C4-2B (cell line): Measurements from ENCODE around the gene MAP3K14.
A peak's percentile ranks its signal among the peaks of the same experiment; 100 is the strongest.

ENCODE experiments used
- H3K27ac ChIP-seq: fragments of 450-650 bp; 2 replicates; pipeline ENCODE4 v1.5.1; 2017
- ZFX ChIP-seq: fragments of 450-650 bp; IDR thresholded peaks from 2 replicates; pipeline ENCODE4 v1.6.1; 2017
- TF ChIP-seq, protein P1 (sequence below): fragments of 450-650 bp; conservative IDR thresholded peaks from 2 replicates; pipeline ENCODE4 v1.5.1; 2017; ENCODE audit warnings: mild to moderate bottlenecking

MAP3K14 gene

GRCh38 chr17:45301674-45302073, 15.1 kb downstream of the MAP3K14 start:
- no peak overlapping the region for H3K27ac ChIP-seq
- no peak for TF ChIP-seq ZFX
- TF ChIP-seq, protein P1, sequence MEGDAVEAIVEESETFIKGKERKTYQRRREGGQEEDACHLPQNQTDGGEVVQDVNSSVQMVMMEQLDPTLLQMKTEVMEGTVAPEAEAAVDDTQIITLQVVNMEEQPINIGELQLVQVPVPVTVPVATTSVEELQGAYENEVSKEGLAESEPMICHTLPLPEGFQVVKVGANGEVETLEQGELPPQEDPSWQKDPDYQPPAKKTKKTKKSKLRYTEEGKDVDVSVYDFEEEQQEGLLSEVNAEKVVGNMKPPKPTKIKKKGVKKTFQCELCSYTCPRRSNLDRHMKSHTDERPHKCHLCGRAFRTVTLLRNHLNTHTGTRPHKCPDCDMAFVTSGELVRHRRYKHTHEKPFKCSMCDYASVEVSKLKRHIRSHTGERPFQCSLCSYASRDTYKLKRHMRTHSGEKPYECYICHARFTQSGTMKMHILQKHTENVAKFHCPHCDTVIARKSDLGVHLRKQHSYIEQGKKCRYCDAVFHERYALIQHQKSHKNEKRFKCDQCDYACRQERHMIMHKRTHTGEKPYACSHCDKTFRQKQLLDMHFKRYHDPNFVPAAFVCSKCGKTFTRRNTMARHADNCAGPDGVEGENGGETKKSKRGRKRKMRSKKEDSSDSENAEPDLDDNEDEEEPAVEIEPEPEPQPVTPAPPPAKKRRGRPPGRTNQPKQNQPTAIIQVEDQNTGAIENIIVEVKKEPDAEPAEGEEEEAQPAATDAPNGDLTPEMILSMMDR, result no peak

- TF ChIP-seq, protein P1, result no peak
- TF ChIP-seq ZFX, result no peak
- no peak overlapping the region for H3K27ac ChIP-seq
These were observed 16.6 kb downstream of the MAP3K14 start for GRCh38 chr17:45300060-45300751.

- TF ChIP-seq, protein P1, result no peak
- no peak for TF ChIP-seq ZFX
- H3K27ac ChIP-seq, result no peak overlapping the region
These were observed 17.5 kb downstream of the MAP3K14 start for GRCh38 chr17:45299361-45299760.

- no peak for TF ChIP-seq ZFX
- TF ChIP-seq, protein P1, result no peak
- H3K27ac ChIP-seq, result no peak overlapping the region
These were observed 18.1 kb downstream of the MAP3K14 start for GRCh38 chr17:45298546-45299285.

DNA sequence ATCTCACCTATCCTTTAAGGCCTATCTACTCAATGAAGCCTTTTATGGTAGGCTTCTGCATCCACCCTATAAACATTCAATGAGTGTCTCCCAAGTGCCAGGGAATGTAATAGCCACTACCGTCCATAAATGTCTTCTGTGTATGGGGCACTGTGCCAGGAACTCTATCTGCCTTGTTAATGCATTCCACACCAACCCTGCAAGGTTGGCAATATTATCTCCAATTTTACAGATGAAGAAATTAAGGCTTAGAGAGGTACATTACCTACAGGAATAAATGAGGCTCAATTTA, 20.0 kb downstream of the MAP3K14 start:
- TF ChIP-seq ZFX, result no peak
- TF ChIP-seq, protein P1, result no peak
- H3K27ac ChIP-seq, result peak overlapping the region; percentile 16

DNA sequence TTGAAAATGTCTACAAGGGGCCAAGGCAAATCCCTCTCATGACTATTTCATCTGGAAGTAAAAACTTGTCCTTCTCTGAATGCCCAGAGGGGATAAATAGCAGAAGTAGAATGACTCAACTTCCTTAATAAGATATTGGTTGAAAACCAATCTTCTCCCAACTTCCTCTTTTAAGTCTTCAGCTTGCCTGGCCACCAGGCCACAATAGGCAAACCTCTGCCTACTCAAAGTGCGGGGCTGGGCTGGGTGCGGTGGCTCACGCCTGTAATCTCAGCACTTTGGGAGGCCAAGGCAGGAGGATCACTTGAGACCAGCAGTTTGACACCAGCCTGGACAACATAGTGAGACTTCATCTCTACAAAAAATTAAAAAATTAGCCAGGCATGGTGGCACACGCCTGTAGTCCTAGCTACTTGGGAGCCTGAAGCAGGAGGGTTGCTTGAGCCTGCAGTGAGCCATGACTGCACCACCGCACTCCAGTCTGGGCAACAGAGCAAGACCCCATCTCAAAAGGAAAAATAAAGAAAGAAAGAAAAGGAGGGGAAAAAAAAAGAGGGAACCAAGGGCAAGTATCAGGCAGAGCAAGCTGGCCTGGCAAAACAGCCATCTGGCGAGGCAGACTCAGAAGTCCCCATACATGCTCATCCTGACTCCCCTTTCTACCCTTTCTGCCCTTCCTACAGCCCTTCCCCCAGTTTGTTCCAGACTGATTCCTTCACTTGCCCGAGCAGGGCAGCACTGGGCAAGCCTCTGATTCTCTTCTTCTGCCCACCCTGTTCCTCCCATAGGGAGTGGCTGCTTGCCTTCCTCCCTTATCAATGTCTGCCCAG, 20.6 kb downstream of the MAP3K14 start:
- TF ChIP-seq ZFX, result no peak
- peak overlapping the region; percentile 16 for H3K27ac ChIP-seq

DNA sequence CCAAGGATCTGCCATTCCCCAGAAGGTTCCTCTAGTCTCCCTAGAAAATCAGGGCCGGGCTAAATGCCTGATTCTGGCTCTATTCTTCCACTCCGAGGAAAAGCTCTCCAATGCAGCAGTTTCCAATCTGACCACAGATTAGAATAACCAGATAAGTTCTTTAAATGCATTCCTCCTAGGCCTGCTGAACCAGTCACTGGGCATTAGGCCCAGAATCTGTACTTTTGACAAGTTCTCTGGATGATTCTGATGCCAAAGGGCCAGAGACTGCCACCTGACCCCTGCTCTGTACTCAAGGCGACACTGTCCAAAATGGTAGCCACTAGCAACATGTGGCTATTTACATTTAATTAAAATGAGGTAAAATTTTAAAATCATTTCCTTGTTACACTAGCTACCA, 22.3 kb downstream of the MAP3K14 start:
- no peak for TF ChIP-seq ZFX
- TF ChIP-seq, protein P1, result no peak
- peak overlapping the region; percentile 95 for H3K27ac ChIP-seq
